Measurements from ENCODE around the gene CCDC85C. TPM values are rescaled to one million over a fixed set of nuclear protein-coding genes. Genes with fewer than 3 reads are reported as not detected.

Gene CCDC85C
- total RNA-seq, 1 donor = 0.81 TPM

- DNase-seq (ENCODE audit: low read depth in 2 of 3, low spot score in 2 of 3) = no peak
Measured at GRCh38 chr14:99544991-99545390, 59.0 kb downstream of the CCDC85C start.

GRCh38 chr14:99543985-99544384, 60.0 kb downstream of the CCDC85C start:
- DNase-seq (ENCODE audit: low read depth in 2 of 3, low spot score in 2 of 3) = no peak

- DNase-seq (ENCODE audit: low read depth in 2 of 3, low spot score in 2 of 3) = no peak
Measured at GRCh38 chr14:99543370-99543769, 60.6 kb downstream of the CCDC85C start.

- DNase-seq (ENCODE audit: low read depth in 2 of 3, low spot score in 2 of 3) = no peak
Measured at GRCh38 chr14:99542566-99542965, 61.4 kb downstream of the CCDC85C start.

- DNase-seq (ENCODE audit: low read depth in 2 of 3, low spot score in 2 of 3) = peak in 2 of 3 donors; percentile 27 to 51
Measured at GRCh38 chr14:99541677-99542470, 62.1 kb downstream of the CCDC85C start.

GRCh38 chr14:99541211-99541610, 62.8 kb downstream of the CCDC85C start:
- no peak for DNase-seq (ENCODE audit: low read depth in 2 of 3, low spot score in 2 of 3)

GRCh38 chr14:99540196-99541032, 63.6 kb downstream of the CCDC85C start:
- DNase-seq (ENCODE audit: low read depth in 2 of 3, low spot score in 2 of 3) = no peak

- DNase-seq (ENCODE audit: low read depth in 2 of 3, low spot score in 2 of 3) = no peak
Measured at GRCh38 chr14:99539491-99539890, 64.5 kb downstream of the CCDC85C start.

- no peak for DNase-seq (ENCODE audit: low read depth in 2 of 3, low spot score in 2 of 3)
Measured at GRCh38 chr14:99538733-99539132, 65.3 kb downstream of the CCDC85C start.

- no peak for DNase-seq (ENCODE audit: low read depth in 2 of 3, low spot score in 2 of 3)
Measured at GRCh38 chr14:99538275-99538674, 65.7 kb downstream of the CCDC85C start.

GRCh38 chr14:99537399-99537798, 66.6 kb downstream of the CCDC85C start:
- no peak for DNase-seq (ENCODE audit: low read depth in 2 of 3, low spot score in 2 of 3)

- no peak for DNase-seq (ENCODE audit: low read depth in 2 of 3, low spot score in 2 of 3)
Measured at GRCh38 chr14:99535908-99536778, 67.9 kb downstream of the CCDC85C start.

- DNase-seq (ENCODE audit: low read depth in 2 of 3, low spot score in 2 of 3) = no peak
Measured at GRCh38 chr14:99535448-99535847, 68.6 kb downstream of the CCDC85C start.

GRCh38 chr14:99534863-99535262, 69.1 kb downstream of the CCDC85C start:
- DNase-seq (ENCODE audit: low read depth in 2 of 3, low spot score in 2 of 3) = no peak

GRCh38 chr14:99534333-99534732, 69.7 kb downstream of the CCDC85C start:
- no peak for DNase-seq (ENCODE audit: low read depth in 2 of 3, low spot score in 2 of 3)

GRCh38 chr14:99532310-99532709, 71.7 kb downstream of the CCDC85C start:
- no peak for DNase-seq (ENCODE audit: low read depth in 2 of 3, low spot score in 2 of 3)

- DNase-seq (ENCODE audit: low read depth in 2 of 3, low spot score in 2 of 3) = peak in 1 of 3 donors; percentile 12
Measured at GRCh38 chr14:99531251-99532096, 72.5 kb downstream of the CCDC85C start.

GRCh38 chr14:99530407-99531155, 73.4 kb downstream of the CCDC85C start:
- DNase-seq (ENCODE audit: low read depth in 2 of 3, low spot score in 2 of 3) = no peak

GRCh38 chr14:99529899-99530298, 74.1 kb downstream of the CCDC85C start:
- no peak for DNase-seq (ENCODE audit: low read depth in 2 of 3, low spot score in 2 of 3)

Measured in hematopoietic multipotent progenitor cell (in vitro differentiated cells).